ENCODE results near the gene WDR88. TPM values are rescaled to one million over a fixed set of nuclear protein-coding genes. Genes with fewer than 3 reads are reported as not detected.

The WDR88 gene
- total and polyA plus RNA-seq, 10 of the 15 experiments (the other 5 are each of a cell fraction or from before 2014, with no cell fraction given), result 0.19 to 0.34 TPM; not detected in 8

DNA sequence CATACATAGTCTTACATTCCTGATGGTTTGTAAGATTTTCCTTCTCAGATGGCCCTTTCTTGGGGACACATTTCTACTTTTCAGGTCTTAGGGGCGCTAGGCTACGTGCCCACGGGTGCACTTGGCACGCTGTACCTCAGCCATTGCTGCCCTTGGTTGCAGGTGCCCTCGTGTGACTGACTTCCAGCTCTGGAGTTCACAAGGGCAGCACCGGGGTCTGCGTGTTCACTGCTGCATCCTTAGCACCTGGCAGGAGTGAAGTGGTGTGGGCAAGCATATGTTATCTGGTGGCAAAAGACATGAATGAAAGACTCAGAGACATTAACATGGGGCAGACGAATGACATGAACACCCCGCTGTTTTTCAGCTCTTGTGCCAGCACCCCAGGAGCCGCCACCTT lies 13.3 kb upstream of the WDR88 start:
- Histone ChIP-seq H3K27me3 (replicated peaks in 1 of 2; ENCODE audit: control insufficient read depth in 2 of 2, insufficient read depth in 2 of 2, low read length in 1 of 2) (no peaks in the 10 kb centered on the region), H3K9me3 (replicated peaks; ENCODE audit: control insufficient read depth, insufficient read depth, low read length) (no peaks in the 10 kb centered on the region), H3K4me3 (no peak overlapping the region), H3K4me1 (ENCODE audit: control insufficient read depth, insufficient read depth, low read length) (no peaks in the 10 kb centered on the region), H3K4me2 (ENCODE audit: control insufficient read depth, insufficient read depth) (no peak overlapping the region), H3K79me2 (ENCODE audit: control insufficient read depth, insufficient read depth, low read length) (no peaks in the 10 kb centered on the region), H3K27ac (ENCODE audit: control insufficient read depth, insufficient read depth) (no peak overlapping the region), H2AFZ (ENCODE audit: control insufficient read depth, low read depth, low read length) (no peak overlapping the region), H3K9ac (ENCODE audit: control insufficient read depth, insufficient read depth, low read length) (no peak overlapping the region), H4K20me1 (ENCODE audit: control insufficient read depth, insufficient read depth) (no peaks in the 10 kb centered on the region), H3K36me3 (ENCODE audit: control insufficient read depth in 2 of 2, insufficient read depth in 2 of 2, low read length in 1 of 2) (peaks cover 4 to 16% of the 10 kb centered on the region in 2 experiments)
- no TSS peak for BruUV-seq (replicated peaks)
- in situ Hi-C loops (cut with MboI) (loop anchor here (5.0 kb wide), 1 partner anchor 141 kb away; no protein-coding TSS in a partner anchor), intact Hi-C loops (cut with micrococcal nuclease; ENCODE audit: unreplicated experiment) (loop anchor here (1.0 kb wide), 1 partner anchor 142 kb away; no protein-coding TSS in a partner anchor)
- FAIRE-seq (no peak), ATAC-seq (no peak), DNase-seq (ENCODE audit: low read depth, low spot score) (no peak)
- CTCF ChIA-PET, result interaction anchor here (0.7 to 1.8 kb wide), 2 partner anchors 116 to 143 kb away, joined by 3 to 12 read pairs; no protein-coding TSS in a partner anchor
- WGBS (ENCODE audit: insufficient coverage, insufficient replicate concordance, low lambda C conversion rate, missing lambda C conversion rate), result 93% methylated on average over 10 of the region's 10 CpGs
- RAD21 ChIA-PET (ENCODE audit: unreplicated experiment), result interaction anchor here (1.1 kb wide), 1 partner anchor 144 kb away, joined by 5 read pairs; no protein-coding TSS in a partner anchor
- TF ChIP-seq BRCA1 (IDR thresholded peaks at IDR 0.05; ENCODE audit: low read depth, low read length) (no peak), KLF5 (IDR thresholded peaks at IDR 0.05; ENCODE audit: partially characterized antibody) (no peak), SP1 (IDR thresholded peaks at IDR 0.05; ENCODE audit: low read depth, low read length) (no peak), KAT2A (conservative IDR thresholded peaks at IDR 0.05; ENCODE audit: control insufficient read depth, low read depth, low read length) (no peak), ZNF217 (IDR thresholded peaks at IDR 0.05) (no peak), RCOR1 (conservative IDR thresholded peaks at IDR 0.05; ENCODE audit: low read depth, low read length) (no peak), NFXL1 (IDR thresholded peaks at IDR 0.05; ENCODE audit: borderline replicate concordance) (no peak), NR2C1 (IDR thresholded peaks at IDR 0.05) (no peak), HDAC2 (IDR thresholded peaks at IDR 0.05) (no peak), SUPT20H (IDR thresholded peaks at IDR 0.05; ENCODE audit: borderline replicate concordance, control insufficient read depth, low read depth, low read length) (no peak), FOS (IDR thresholded peaks at IDR 0.05; ENCODE audit: borderline replicate concordance, extremely low read depth, insufficient read length) (no peak)
- TF ChIP-seq, protein P1, sequence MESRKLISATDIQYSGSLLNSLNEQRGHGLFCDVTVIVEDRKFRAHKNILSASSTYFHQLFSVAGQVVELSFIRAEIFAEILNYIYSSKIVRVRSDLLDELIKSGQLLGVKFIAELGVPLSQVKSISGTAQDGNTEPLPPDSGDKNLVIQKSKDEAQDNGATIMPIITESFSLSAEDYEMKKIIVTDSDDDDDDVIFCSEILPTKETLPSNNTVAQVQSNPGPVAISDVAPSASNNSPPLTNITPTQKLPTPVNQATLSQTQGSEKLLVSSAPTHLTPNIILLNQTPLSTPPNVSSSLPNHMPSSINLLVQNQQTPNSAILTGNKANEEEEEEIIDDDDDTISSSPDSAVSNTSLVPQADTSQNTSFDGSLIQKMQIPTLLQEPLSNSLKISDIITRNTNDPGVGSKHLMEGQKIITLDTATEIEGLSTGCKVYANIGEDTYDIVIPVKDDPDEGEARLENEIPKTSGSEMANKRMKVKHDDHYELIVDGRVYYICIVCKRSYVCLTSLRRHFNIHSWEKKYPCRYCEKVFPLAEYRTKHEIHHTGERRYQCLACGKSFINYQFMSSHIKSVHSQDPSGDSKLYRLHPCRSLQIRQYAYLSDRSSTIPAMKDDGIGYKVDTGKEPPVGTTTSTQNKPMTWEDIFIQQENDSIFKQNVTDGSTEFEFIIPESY (IDR thresholded peaks at IDR 0.05), result no peak
- TF ChIP-seq, protein P2, sequence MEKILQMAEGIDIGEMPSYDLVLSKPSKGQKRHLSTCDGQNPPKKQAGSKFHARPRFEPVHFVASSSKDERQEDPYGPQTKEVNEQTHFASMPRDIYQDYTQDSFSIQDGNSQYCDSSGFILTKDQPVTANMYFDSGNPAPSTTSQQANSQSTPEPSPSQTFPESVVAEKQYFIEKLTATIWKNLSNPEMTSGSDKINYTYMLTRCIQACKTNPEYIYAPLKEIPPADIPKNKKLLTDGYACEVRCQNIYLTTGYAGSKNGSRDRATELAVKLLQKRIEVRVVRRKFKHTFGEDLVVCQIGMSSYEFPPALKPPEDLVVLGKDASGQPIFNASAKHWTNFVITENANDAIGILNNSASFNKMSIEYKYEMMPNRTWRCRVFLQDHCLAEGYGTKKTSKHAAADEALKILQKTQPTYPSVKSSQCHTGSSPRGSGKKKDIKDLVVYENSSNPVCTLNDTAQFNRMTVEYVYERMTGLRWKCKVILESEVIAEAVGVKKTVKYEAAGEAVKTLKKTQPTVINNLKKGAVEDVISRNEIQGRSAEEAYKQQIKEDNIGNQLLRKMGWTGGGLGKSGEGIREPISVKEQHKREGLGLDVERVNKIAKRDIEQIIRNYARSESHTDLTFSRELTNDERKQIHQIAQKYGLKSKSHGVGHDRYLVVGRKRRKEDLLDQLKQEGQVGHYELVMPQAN (conservative IDR thresholded peaks at IDR 0.05), result no peak
- TF ChIP-seq, protein P3, sequence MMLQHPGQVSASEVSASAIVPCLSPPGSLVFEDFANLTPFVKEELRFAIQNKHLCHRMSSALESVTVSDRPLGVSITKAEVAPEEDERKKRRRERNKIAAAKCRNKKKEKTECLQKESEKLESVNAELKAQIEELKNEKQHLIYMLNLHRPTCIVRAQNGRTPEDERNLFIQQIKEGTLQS (IDR thresholded peaks at IDR 0.05; ENCODE audit: borderline replicate concordance, extremely low read depth, low read depth, low read length), result no peak
- POLR2A ChIA-PET, result no interaction called here
- SMC1A ChIA-PET (ENCODE audit: uncharacterized antibody, unreplicated experiment), result no interaction called here

All from GM12878 (cell line).